ENCODE measurements around the gene RAB34. TPM values are rescaled to one million over a fixed set of nuclear protein-coding genes. Genes with fewer than 3 reads are reported as not detected.

RAB34 gene
- total and polyA plus RNA-seq, 9 of the 15 experiments (the other 6 are each of a cell fraction or from before 2014, with no cell fraction given): 0.07 to 3.8 (median 0.46) TPM; not detected in 1

DNA sequence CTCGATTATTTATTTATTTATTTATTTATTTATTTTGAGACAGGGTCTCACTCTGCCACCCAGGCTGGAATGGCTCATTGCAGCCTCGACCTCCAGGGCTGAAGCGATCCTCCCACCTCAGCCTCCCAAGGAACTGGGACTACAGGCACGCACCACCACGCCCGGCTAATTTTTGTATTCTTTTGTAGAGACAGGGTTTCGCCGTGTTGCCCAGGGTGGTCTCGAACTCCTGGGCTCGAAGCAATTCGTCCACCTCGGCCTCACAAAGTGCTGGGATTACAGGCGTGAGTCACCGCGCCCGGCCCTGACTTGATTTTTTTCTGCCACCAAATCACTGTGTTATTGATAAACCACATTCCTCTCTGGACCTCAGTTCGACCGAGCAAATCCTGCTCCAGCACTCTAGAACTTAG lies 1.4 kb upstream of the RAB34 start (continued):
- TF ChIP-seq, protein P1, sequence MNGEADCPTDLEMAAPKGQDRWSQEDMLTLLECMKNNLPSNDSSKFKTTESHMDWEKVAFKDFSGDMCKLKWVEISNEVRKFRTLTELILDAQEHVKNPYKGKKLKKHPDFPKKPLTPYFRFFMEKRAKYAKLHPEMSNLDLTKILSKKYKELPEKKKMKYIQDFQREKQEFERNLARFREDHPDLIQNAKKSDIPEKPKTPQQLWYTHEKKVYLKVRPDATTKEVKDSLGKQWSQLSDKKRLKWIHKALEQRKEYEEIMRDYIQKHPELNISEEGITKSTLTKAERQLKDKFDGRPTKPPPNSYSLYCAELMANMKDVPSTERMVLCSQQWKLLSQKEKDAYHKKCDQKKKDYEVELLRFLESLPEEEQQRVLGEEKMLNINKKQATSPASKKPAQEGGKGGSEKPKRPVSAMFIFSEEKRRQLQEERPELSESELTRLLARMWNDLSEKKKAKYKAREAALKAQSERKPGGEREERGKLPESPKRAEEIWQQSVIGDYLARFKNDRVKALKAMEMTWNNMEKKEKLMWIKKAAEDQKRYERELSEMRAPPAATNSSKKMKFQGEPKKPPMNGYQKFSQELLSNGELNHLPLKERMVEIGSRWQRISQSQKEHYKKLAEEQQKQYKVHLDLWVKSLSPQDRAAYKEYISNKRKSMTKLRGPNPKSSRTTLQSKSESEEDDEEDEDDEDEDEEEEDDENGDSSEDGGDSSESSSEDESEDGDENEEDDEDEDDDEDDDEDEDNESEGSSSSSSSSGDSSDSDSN (IDR thresholded peaks at IDR 0.05; ENCODE audit: borderline replicate concordance in 1 of 2, low read depth in 2 of 2, low read length in 2 of 2): no peak
- TF ChIP-seq, protein P2, sequence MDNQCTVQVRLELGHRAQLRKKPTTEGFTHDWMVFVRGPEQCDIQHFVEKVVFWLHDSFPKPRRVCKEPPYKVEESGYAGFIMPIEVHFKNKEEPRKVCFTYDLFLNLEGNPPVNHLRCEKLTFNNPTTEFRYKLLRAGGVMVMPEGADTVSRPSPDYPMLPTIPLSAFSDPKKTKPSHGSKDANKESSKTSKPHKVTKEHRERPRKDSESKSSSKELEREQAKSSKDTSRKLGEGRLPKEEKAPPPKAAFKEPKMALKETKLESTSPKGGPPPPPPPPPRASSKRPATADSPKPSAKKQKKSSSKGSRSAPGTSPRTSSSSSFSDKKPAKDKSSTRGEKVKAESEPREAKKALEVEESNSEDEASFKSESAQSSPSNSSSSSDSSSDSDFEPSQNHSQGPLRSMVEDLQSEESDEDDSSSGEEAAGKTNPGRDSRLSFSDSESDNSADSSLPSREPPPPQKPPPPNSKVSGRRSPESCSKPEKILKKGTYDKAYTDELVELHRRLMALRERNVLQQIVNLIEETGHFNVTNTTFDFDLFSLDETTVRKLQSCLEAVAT (IDR thresholded peaks at IDR 0.05): no peak
- TF ChIP-seq, protein P3, sequence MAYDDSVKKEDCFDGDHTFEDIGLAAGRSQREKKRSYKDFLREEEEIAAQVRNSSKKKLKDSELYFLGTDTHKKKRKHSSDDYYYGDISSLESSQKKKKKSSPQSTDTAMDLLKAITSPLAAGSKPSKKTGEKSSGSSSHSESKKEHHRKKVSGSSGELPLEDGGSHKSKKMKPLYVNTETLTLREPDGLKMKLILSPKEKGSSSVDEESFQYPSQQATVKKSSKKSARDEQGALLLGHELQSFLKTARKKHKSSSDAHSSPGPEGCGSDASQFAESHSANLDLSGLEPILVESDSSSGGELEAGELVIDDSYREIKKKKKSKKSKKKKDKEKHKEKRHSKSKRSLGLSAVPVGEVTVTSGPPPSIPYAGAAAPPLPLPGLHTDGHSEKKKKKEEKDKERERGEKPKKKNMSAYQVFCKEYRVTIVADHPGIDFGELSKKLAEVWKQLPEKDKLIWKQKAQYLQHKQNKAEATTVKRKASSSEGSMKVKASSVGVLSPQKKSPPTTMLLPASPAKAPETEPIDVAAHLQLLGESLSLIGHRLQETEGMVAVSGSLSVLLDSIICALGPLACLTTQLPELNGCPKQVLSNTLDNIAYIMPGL (CRISPR knock-in tag; IDR thresholded peaks at IDR 0.05): no peak
- TF ChIP-seq, protein P4, sequence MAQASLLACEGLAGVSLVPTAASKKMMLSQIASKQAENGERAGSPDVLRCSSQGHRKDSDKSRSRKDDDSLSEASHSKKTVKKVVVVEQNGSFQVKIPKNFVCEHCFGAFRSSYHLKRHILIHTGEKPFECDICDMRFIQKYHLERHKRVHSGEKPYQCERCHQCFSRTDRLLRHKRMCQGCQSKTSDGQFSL (CRISPR knock-in tag; IDR thresholded peaks at IDR 0.05): no peak
- TF ChIP-seq, protein P4 (tag; IDR thresholded peaks at IDR 0.05): no peak
- TF ChIP-seq PHB2 (IDR thresholded peaks at IDR 0.05; ENCODE audit: low read depth) (no peak), ZNF124 (CRISPR knock-in tag; IDR thresholded peaks at IDR 0.05) (no peak), PCBP2 (IDR thresholded peaks at IDR 0.05; ENCODE audit: low read depth, low read length, poor library complexity, severe bottlenecking) (no peak), BHLHE40 (IDR thresholded peaks at IDR 0.05; ENCODE audit: low read length) (0 out of 2 replicates have a peak, but pooled peaks have one; percentile 11), TRIM24 (IDR thresholded peaks at IDR 0.05) (0 out of 4 replicates have a peak, but pooled peaks of 1 of the 2 experiments have one; percentile 26), XRCC5 (IDR thresholded peaks at IDR 0.05; ENCODE audit: low read depth, low read length) (no peak), TCF7L2 (IDR thresholded peaks at IDR 0.05; ENCODE audit: low read depth, low read length) (no peak), ZNF24 (IDR thresholded peaks at IDR 0.05) (0 out of 2 replicates have a peak, but pooled peaks have one; percentile 17), CBX8 (IDR thresholded peaks at IDR 0.05; ENCODE audit: borderline replicate concordance, extremely low read depth, low read depth, low read length, poor library complexity, severe bottlenecking) (no peak), CTBP1 (IDR thresholded peaks at IDR 0.05; ENCODE audit: borderline replicate concordance) (peak; percentile 29; the same call in 1 of the 2 replicates), BRD4 (IDR thresholded peaks at IDR 0.05) (no peak), XRCC4 (IDR thresholded peaks at IDR 0.05; ENCODE audit: extremely low read depth, insufficient read depth, insufficient read length) (no peak), ZNF444 (CRISPR knock-in tag; IDR thresholded peaks at IDR 0.05) (no peak), U2AF1 (optimal IDR thresholded peaks at IDR 0.05; ENCODE audit: low read depth, low read length) (no peak)
- TF ChIP-seq, protein P5, sequence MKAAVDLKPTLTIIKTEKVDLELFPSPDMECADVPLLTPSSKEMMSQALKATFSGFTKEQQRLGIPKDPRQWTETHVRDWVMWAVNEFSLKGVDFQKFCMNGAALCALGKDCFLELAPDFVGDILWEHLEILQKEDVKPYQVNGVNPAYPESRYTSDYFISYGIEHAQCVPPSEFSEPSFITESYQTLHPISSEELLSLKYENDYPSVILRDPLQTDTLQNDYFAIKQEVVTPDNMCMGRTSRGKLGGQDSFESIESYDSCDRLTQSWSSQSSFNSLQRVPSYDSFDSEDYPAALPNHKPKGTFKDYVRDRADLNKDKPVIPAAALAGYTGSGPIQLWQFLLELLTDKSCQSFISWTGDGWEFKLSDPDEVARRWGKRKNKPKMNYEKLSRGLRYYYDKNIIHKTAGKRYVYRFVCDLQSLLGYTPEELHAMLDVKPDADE (conservative IDR thresholded peaks at IDR 0.05; ENCODE audit: control insufficient read depth, low read depth, low read length): no peak
